Body of pancreas (tissue), 4 donors: ENCODE results near the gene LDLRAD4. TPM values are rescaled to one million over a fixed set of nuclear protein-coding genes. Genes with fewer than 3 reads are reported as not detected.

Experiments used
- ATAC-seq: fragments of 150-250 bp; one replicate; pipeline ENCODE4 v1.9.1; 2016
- DNase-seq, 4 donors: peaks; one replicate each; pipeline ENCODE4 v3.0.0-alpha.2; 2019
- H3K27ac ChIP-seq, 4 donors: fragments of 200-600 bp; sonication (generic); 1 replicate in 3 of 4; 2 replicates in 1 of 4; pipeline versions ENCODE4 v1.5.1 to v1.6.1; 2016 to 2019; ENCODE audit warnings: mild to moderate bottlenecking in 1 of 4, mixed read lengths in 1 of 4, moderate library complexity in 1 of 4
- H3K27me3 ChIP-seq, 2 donors: fragments of 200-600 bp; sonication (generic); one replicate each; pipeline ENCODE4 v1.6.0; 2016; ENCODE audit warnings: mild to moderate bottlenecking in 1 of 2
- H3K36me3 ChIP-seq, 2 donors: fragments of 200-600 bp; sonication (generic); replicated peaks in 1 of 2; 2 replicates each; pipeline ENCODE4 v1.5.1; 2016; ENCODE audit warnings: low read depth in 2 of 2; ENCODE audit not compliant: insufficient read depth in 1 of 2
- H3K4me1 ChIP-seq: fragments of 200-600 bp; sonication (generic); one replicate; pipeline ENCODE4 v1.6.0; 2016
- H3K4me3 ChIP-seq, 2 donors: fragments of 200-600 bp; sonication (generic); 1 replicate in 1 of 2; 2 replicates in 1 of 2; pipeline ENCODE4 v1.5.1; 2016 to 2019
- H3K9me3 ChIP-seq, 3 donors: fragments of 200-600 bp; sonication (generic); 1 replicate in 2 of 3; 2 replicates in 1 of 3; pipeline ENCODE4 v1.5.1; 2016
- POLR2A ChIP-seq, 3 donors: fragments of 450-650 bp; IDR thresholded peaks; one replicate each; pipeline ENCODE4 v1.6.1; 2016; ENCODE audit warnings: antibody characterized with exemption in 3 of 3, mild to moderate bottlenecking in 2 of 3
- WGBS, 2 donors: methylation state at CpG; one replicate each; pipeline ENCODE4 v1.1.5; 2017; 5-methylcytosine and 5-hydroxymethylcytosine counted together
- intact Hi-C: fragments of 100-400 bp; cut with DNase I; formaldehyde crosslinking; loops from one replicate; pipeline ENCODE4 v1.15.1; 2023
- total RNA-seq, 2 donors: library from RNA; depleted of rRNA; stranded (reverse); fragments of >200 nt; gene quantifications; one replicate each; pipeline ENCODE4 v1.1.0, GENCODE V29; 2016
- TF ChIP-seq, protein P1 (sequence below), 7 experiments: fragments of 450-650 bp in 4 of 7; fragments of 200-600 bp in 3 of 7; sonication (generic) in 3 of 7; IDR thresholded peaks; one replicate each; pipeline ENCODE4 v1.5.1; 2016 to 2019; ENCODE audit warnings: antibody characterized with exemption in 7 of 7

The LDLRAD4 gene
- total RNA-seq, 2 donors from 2014 or later, result 8.6 to 35.9 TPM

DNA sequence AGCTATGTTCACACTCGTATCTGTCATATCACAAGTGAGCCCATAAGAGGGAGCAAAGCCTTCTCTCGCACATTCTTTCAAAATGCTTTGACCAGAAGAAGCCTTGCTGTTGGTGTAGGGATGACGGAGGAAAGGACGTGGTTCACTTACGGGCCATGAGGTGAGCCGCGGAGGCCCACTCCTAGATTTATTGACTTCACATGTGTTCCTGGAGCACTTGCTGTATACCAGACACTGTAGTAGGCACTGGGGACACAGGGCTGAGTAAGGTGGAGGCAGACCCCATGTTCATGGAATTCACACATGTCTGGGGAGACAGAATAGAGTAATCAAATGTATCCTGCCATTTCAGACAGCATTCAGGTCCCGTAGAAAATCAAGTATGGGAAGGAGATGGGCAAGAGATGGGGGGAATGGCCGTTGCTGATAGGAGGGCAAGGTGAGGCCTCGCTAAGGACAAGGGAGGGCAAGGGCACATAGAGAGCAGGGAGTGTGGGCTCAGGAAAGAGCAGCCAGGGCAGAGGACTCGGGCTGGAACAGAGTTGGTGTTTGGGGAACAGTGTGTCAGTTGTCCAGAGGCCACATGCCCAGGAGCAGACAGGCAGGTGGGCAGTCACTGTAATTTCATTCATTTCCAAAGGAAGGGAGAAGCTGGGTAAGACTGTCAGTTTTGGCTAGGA, 182.2 kb downstream of the LDLRAD4 start:
- no peaks in the 10 kb centered on the region for H3K4me1 ChIP-seq
- TF ChIP-seq, protein P1, sequence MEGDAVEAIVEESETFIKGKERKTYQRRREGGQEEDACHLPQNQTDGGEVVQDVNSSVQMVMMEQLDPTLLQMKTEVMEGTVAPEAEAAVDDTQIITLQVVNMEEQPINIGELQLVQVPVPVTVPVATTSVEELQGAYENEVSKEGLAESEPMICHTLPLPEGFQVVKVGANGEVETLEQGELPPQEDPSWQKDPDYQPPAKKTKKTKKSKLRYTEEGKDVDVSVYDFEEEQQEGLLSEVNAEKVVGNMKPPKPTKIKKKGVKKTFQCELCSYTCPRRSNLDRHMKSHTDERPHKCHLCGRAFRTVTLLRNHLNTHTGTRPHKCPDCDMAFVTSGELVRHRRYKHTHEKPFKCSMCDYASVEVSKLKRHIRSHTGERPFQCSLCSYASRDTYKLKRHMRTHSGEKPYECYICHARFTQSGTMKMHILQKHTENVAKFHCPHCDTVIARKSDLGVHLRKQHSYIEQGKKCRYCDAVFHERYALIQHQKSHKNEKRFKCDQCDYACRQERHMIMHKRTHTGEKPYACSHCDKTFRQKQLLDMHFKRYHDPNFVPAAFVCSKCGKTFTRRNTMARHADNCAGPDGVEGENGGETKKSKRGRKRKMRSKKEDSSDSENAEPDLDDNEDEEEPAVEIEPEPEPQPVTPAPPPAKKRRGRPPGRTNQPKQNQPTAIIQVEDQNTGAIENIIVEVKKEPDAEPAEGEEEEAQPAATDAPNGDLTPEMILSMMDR (IDR thresholded peaks at IDR 0.05), result no peak
- no peak for TF ChIP-seq POLR2A (IDR thresholded peaks at IDR 0.05)
- no peaks in the 10 kb centered on the region for H3K36me3 ChIP-seq
- H3K27ac ChIP-seq, result no peak overlapping the region
- H3K9me3 ChIP-seq, result no peaks in the 10 kb centered on the region
- H3K4me3 ChIP-seq, result no peak overlapping the region
- H3K27me3 ChIP-seq, result no peaks in the 10 kb centered on the region
- intact Hi-C loops, result no loop called here
- no peak for ATAC-seq
- no peak for DNase-seq
- WGBS, 2 donors, result 87 to 94% methylated on average over 11 of the region's 11 CpGs

DNA sequence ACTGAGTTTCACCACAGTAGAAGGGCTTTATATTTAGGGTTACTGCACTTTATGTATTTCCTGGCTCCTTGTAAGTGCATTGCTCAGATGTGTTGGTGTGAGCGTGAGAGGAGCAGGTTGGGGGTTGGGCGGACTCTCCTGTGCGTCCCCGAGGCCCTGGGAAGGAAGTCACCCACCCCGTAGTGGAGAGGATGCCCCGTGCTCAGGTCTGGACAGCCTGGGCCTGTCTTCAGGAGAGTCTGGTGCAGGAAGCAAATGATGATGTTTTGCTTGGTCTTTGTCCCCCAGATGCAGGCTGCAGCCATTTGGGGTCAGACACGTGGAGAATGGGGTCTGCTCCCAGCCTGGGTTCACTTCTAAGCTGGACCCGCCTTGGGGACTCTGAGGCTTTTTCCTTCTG, 182.8 kb downstream of the LDLRAD4 start:
- WGBS, 2 donors, result 71 to 74% methylated on average over 8 of the region's 8 CpGs
- H3K27me3 ChIP-seq, result no peaks in the 10 kb centered on the region
- H3K9me3 ChIP-seq, result no peaks in the 10 kb centered on the region
- TF ChIP-seq, protein P1 (IDR thresholded peaks at IDR 0.05), result no peak
- TF ChIP-seq POLR2A (IDR thresholded peaks at IDR 0.05), result no peak
- DNase-seq (no peak), ATAC-seq (no peak)
- H3K36me3 ChIP-seq, result no peaks in the 10 kb centered on the region
- H3K4me1 ChIP-seq, result no peaks in the 10 kb centered on the region
- intact Hi-C loops, result no loop called here
- H3K27ac ChIP-seq, result no peak overlapping the region
- H3K4me3 ChIP-seq, result no peak overlapping the region

DNA sequence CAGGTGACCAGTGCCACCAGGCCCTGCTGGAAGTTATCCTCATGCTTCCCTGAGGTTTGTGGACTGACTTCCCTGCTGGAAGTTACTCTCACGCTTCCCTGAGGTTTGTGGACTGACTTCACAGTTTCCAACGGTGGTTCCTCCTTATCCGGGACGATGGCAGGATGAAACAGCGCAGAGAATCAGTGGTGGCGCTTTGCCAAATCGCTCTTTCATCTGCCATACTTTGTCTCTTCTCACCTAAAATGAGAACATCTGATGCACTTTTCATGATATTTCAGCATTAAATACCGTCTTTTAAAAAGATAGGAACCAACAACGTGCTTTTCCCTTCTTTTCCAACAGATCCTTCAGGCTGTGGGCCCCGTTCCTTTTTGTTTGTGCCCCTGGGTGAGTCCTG, 183.3 kb downstream of the LDLRAD4 start:
- no peaks in the 10 kb centered on the region for H3K4me1 ChIP-seq
- DNase-seq (no peak), ATAC-seq (no peak)
- no peak overlapping the region for H3K4me3 ChIP-seq
- H3K36me3 ChIP-seq, result no peaks in the 10 kb centered on the region
- no peak overlapping the region for H3K27ac ChIP-seq
- no peak for TF ChIP-seq POLR2A (IDR thresholded peaks at IDR 0.05)
- TF ChIP-seq, protein P1 (IDR thresholded peaks at IDR 0.05), result no peak
- intact Hi-C loops, result no loop called here
- no peaks in the 10 kb centered on the region for H3K9me3 ChIP-seq
- no peaks in the 10 kb centered on the region for H3K27me3 ChIP-seq
- WGBS, 2 donors, result 86 to 89% methylated on average over 10 of the region's 10 CpGs

DNA sequence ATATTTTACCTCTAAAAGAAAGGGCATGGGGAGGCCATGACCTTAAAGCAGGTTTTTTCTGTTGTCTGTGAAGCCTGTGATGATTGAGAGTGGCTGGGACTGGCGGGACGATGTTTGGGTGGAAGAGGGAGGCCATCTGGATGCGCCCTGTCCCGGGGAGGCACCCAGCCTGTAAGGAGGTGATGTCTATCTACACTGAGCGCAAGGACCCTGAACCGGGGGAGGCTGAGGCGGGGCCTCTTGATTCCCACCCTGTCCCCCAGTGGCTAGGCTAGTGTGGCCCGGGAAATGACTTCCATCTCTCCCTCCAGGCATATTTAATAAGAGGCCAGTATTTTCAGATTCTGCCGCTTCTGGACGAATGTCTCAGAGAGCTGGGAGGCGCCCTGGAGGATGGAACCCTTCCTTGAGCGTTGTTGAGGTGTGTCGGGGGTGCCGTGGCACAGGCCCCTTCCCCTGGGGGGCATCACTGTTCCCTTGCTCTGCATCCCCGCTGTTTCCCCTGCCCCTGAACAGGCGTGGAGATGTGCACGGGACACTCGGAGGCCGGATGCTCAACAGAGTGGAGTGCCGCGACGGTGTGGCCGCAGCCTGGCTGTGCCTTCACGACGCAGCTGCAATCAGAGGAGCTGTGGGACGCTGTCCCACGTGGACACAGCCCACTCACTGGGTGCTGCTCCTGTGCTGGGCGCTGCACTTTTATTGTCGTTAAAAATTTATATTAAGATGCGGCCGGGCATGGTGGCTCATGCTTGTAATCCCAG, 185.4 kb downstream of the LDLRAD4 start:
- Histone ChIP-seq H3K9me3 (no peaks in the 10 kb centered on the region), H3K4me3 (no peak overlapping the region), H3K4me1 (no peaks in the 10 kb centered on the region), H3K27me3 (no peaks in the 10 kb centered on the region), H3K36me3 (no peaks in the 10 kb centered on the region), H3K27ac (no peak overlapping the region)
- TF ChIP-seq, protein P1 (IDR thresholded peaks at IDR 0.05), result no peak
- TF ChIP-seq POLR2A (IDR thresholded peaks at IDR 0.05), result no peak
- no peak for ATAC-seq
- WGBS, 2 donors, result 89 to 92% methylated on average over 28 to 29 of the region's 31 CpGs
- no peak for DNase-seq
- intact Hi-C loops, result no loop called here
